Fibroblast of lung (primary cell): ENCODE data around the gene FBLN2. TPM values are rescaled to one million over a fixed set of nuclear protein-coding genes. Genes with fewer than 3 reads are reported as not detected.
A peak's percentile ranks its signal among the peaks of the same experiment; 100 is the strongest.

Experiments
- DNase-seq, 2 donors: peaks; one replicate each; pipeline versions ENCODE4 v3.0.0 to v3.0.0-alpha.2; 2010; ENCODE audit warnings: low read depth in 2 of 2
- H2AFZ ChIP-seq: 2 replicates; pipeline ENCODE4 v1.5.1; 2012; ENCODE audit warnings: low read length, control low read depth, inconsistent platforms
- H3K27ac ChIP-seq: 2 replicates; pipeline ENCODE4 v1.5.1; 2011; ENCODE audit warnings: low read length, control low read depth; ENCODE audit not compliant: insufficient read depth
- H3K27me3 ChIP-seq: 2 replicates; pipeline ENCODE4 v1.5.1; 2011; ENCODE audit warnings: mild to moderate bottlenecking, low read length; ENCODE audit not compliant: control insufficient read depth, insufficient read depth
- H3K36me3 ChIP-seq: 2 replicates; pipeline ENCODE4 v1.5.1; 2011; ENCODE audit warnings: low read length; ENCODE audit not compliant: control insufficient read depth, insufficient read depth
- H3K4me1 ChIP-seq: 2 replicates; pipeline ENCODE4 v1.5.1; 2011; ENCODE audit warnings: low read length; ENCODE audit not compliant: control insufficient read depth, insufficient read depth; ENCODE audit errors: extremely low read depth
- H3K4me2 ChIP-seq: 2 replicates; pipeline ENCODE4 v1.5.1; 2011; ENCODE audit warnings: low read length, control low read depth; ENCODE audit not compliant: insufficient read depth; ENCODE audit errors: extremely low read depth
- H3K4me3 ChIP-seq, 4 experiments: fragments of 200-600 bp in 1 of 4; sonication (generic) in 1 of 4; replicated peaks in 1 of 4; 2 replicates each; pipeline ENCODE4 v1.5.1; 2011 to 2016; ENCODE audit warnings: low read length in 4 of 4, low read depth in 3 of 4, mild to moderate bottlenecking in 3 of 4, control low read depth in 2 of 4, inconsistent platforms in 1 of 4, mixed read lengths in 1 of 4; ENCODE audit not compliant: insufficient read depth in 1 of 4; ENCODE audit errors: control extremely low read depth in 1 of 4
- H3K79me2 ChIP-seq: 2 replicates; pipeline ENCODE4 v1.5.1; 2012; ENCODE audit warnings: mild to moderate bottlenecking, low read length, inconsistent platforms; ENCODE audit not compliant: control insufficient read depth, insufficient read depth
- H3K9ac ChIP-seq: 2 replicates; pipeline ENCODE4 v1.5.1; 2011; ENCODE audit warnings: mild to moderate bottlenecking, low read length, control low read depth; ENCODE audit not compliant: insufficient read depth
- H3K9me3 ChIP-seq: 2 replicates; pipeline ENCODE4 v1.5.1; 2012; ENCODE audit warnings: low read depth, low read length; ENCODE audit not compliant: control insufficient read depth, insufficient read depth
- H4K20me1 ChIP-seq: 2 replicates; pipeline ENCODE4 v1.5.1; 2011; ENCODE audit warnings: low read length; ENCODE audit not compliant: control insufficient read depth, insufficient read depth; ENCODE audit errors: extremely low read depth
- EZH2 ChIP-seq: IDR thresholded peaks from 2 replicates; pipeline ENCODE4 v1.5.1; 2012; ENCODE audit warnings: low read length, control low read depth, mild to moderate bottlenecking; ENCODE audit errors: missing control alignments
- polyA plus RNA-seq, 2 donors: library from polyadenylated mRNA; depleted of rRNA in 1 of 2; stranded (reverse) in 1 of 2; unstranded in 1 of 2; fragments of >200 nt; gene quantifications; 2 replicates each; pipeline ENCODE4 v1.2.1, GENCODE V29; 2011 to 2012; ENCODE audit warnings: missing spikeins in 1 of 2
- total RNA-seq: library from RNA; depleted of rRNA; stranded (reverse); fragments of >200 nt; gene quantifications from 2 replicates; pipeline ENCODE4 v1.2.1, GENCODE V29; 2014
- TF ChIP-seq, protein P1 (sequence below), 2 donors: IDR thresholded peaks in 1 of 2; conservative IDR thresholded peaks in 1 of 2; 1 replicate in 1 of 2; 2 replicates in 1 of 2; pipeline ENCODE4 v1.5.1; 2011 to 2012; ENCODE audit warnings: low read length in 2 of 2, control low read depth in 1 of 2, inconsistent platforms in 1 of 2, low read depth in 1 of 2, mild to moderate bottlenecking in 1 of 2

The FBLN2 gene
- total and polyA plus RNA-seq, 2 donors (not counting 1 experiment from before 2014, with no cell fraction given), result 25.4 to 138 TPM

DNA sequence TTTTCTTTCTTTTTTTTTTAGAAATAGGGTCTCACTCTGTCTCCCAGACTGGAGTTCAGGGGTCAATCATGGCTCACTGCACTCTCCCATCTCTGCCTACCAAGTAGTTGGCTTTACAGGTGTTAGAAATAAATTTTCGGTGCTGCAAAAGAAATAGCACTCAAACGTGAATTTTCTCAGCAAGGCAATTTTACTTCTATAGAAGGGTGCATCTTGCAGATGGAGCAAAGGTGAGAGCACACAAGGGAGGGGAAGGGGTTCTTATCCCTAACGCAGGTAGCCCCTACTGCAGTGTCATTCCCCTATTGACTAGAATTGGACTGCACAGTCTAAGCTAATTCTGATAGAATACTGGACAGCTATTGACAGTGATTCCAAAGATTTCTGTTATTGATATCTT, 6.8 kb upstream of the FBLN2 start:
- Histone ChIP-seq H3K79me2 (no peaks in the 10 kb centered on the region), H2AFZ (no peak overlapping the region), H4K20me1 (no peaks in the 10 kb centered on the region), H3K9me3 (no peaks in the 10 kb centered on the region), H3K9ac (no peak overlapping the region), H3K27ac (no peak overlapping the region), H3K4me3 (no peak overlapping the region), H3K27me3 (no peaks in the 10 kb centered on the region), H3K36me3 (no peaks in the 10 kb centered on the region), H3K4me1 (peaks cover 11% of the 10 kb centered on the region), H3K4me2 (no peak overlapping the region)
- TF ChIP-seq EZH2, result no peak
- TF ChIP-seq, protein P1, sequence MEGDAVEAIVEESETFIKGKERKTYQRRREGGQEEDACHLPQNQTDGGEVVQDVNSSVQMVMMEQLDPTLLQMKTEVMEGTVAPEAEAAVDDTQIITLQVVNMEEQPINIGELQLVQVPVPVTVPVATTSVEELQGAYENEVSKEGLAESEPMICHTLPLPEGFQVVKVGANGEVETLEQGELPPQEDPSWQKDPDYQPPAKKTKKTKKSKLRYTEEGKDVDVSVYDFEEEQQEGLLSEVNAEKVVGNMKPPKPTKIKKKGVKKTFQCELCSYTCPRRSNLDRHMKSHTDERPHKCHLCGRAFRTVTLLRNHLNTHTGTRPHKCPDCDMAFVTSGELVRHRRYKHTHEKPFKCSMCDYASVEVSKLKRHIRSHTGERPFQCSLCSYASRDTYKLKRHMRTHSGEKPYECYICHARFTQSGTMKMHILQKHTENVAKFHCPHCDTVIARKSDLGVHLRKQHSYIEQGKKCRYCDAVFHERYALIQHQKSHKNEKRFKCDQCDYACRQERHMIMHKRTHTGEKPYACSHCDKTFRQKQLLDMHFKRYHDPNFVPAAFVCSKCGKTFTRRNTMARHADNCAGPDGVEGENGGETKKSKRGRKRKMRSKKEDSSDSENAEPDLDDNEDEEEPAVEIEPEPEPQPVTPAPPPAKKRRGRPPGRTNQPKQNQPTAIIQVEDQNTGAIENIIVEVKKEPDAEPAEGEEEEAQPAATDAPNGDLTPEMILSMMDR (conservative IDR thresholded peaks at IDR 0.05 in 1 of 2, IDR thresholded peaks at IDR 0.05 in 1 of 2; ENCODE audit: low read depth in 1 of 2, low read length in 2 of 2), result no peak
- DNase-seq, result no peak

DNA sequence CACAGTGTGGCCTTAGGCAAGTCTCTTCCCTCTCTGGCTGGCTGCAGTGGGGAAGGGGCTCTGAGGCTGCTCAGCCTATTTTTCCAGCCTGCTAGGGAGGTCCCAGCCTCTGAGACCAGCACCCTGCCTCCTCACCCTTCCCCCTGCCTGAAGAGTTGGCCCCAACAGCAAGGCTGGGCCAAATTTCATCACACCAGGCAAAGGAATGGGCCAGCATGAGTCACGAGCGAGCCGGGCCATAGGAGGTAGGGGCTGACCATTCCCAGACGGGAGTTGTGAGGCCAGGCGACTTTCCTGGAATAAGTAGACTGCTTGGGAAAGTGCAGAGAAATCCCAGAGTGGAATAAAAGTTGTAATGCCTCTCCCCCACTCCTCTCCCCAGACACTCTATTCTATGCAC, 5.7 kb upstream of the FBLN2 start:
- Histone ChIP-seq H3K4me3 (no peak overlapping the region), H3K9ac (no peak overlapping the region), H4K20me1 (no peaks in the 10 kb centered on the region), H3K4me2 (no peak overlapping the region), H3K79me2 (no peaks in the 10 kb centered on the region), H3K36me3 (no peaks in the 10 kb centered on the region), H3K27ac (peak overlapping the region; percentile 52), H3K9me3 (no peaks in the 10 kb centered on the region), H3K4me1 (peaks cover 7% of the 10 kb centered on the region), H2AFZ (no peak overlapping the region), H3K27me3 (no peaks in the 10 kb centered on the region)
- TF ChIP-seq EZH2, result no peak
- TF ChIP-seq, protein P1 (conservative IDR thresholded peaks at IDR 0.05 in 1 of 2, IDR thresholded peaks at IDR 0.05 in 1 of 2; ENCODE audit: low read depth in 1 of 2, low read length in 2 of 2), result no peak
- peak; percentile 94 to 95 for DNase-seq

DNA sequence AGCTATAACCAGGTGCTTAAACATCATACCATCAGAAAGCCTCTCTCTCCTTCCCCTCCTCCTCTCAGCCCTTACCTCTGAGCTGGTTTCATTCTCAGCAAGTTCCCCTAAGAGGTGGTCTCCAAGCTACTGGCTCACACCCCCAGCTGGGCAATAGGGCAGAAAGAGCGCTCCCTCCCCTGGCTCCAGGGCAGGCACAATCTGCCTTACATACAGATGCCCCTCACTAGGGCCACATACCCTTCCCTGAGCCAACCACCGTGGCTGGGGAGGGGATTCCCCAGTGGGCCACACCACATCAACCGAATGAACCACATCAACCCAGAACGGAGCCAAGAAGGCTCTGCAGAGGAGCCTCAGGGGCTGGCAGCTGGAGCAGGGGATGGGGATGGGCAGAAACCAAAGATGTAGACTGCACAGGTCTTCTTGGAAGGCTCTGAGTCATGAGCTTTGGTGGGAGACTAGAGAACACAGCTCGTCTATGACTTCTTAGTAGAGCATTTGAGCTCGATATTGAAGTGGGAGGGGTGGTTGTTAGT, 4.6 kb upstream of the FBLN2 start:
- Histone ChIP-seq H3K79me2 (no peaks in the 10 kb centered on the region), H3K9me3 (no peaks in the 10 kb centered on the region), H3K27ac (no peak overlapping the region), H3K27me3 (no peaks in the 10 kb centered on the region), H3K4me1 (peaks cover 4% of the 10 kb centered on the region), H3K36me3 (no peaks in the 10 kb centered on the region), H3K9ac (no peak overlapping the region), H4K20me1 (no peaks in the 10 kb centered on the region), H3K4me2 (no peak overlapping the region), H3K4me3 (no peak overlapping the region), H2AFZ (no peak overlapping the region)
- peak; percentile 69 to 97 for DNase-seq
- TF ChIP-seq, protein P1 (conservative IDR thresholded peaks at IDR 0.05 in 1 of 2, IDR thresholded peaks at IDR 0.05 in 1 of 2; ENCODE audit: low read depth in 1 of 2, low read length in 2 of 2), result no peak
- TF ChIP-seq EZH2, result no peak
